Activated CD4-positive, CD25-positive, alpha-beta regulatory T cell (primary cell): ENCODE data around the gene OR8B3.
A peak's percentile ranks its signal among the peaks of the same experiment; 100 is the strongest.
"Not testable (repeated sequence)": the region's sequence is repeated elsewhere in the genome, so short reads cannot be mapped to it uniquely, and the experiment has no call there.

ENCODE experiments used
- DNase-seq, 4 experiments: peaks; one replicate each; lab custom pipeline; 2025; lab: John Stamatoyannopoulos, UW

Gene OR8B3

GRCh38 chr11:124398924-124399323 lies at the start of gene OR8B3:
TSS of gene OR8B3 (minus strand) at chr11:124399024. CDS start at chr11:124397351, 1,673 bp downstream.
- DNase-seq: no peak

GRCh38 chr11:124446916-124447315 lies 48.1 kb upstream of the OR8B3 start:
- no peak for DNase-seq

- no peak for DNase-seq
Observed at GRCh38 chr11:124445646-124446150, 46.9 kb upstream of the OR8B3 start, which contains the start of gene OR8B8. TSS of gene OR8B8 (minus strand) at chr11:124445696. CDS start at chr11:124441085, 4,611 bp downstream.

- DNase-seq: no peak
Observed at GRCh38 chr11:124442847-124443246, 44.0 kb upstream of the OR8B3 start.

GRCh38 chr11:124442442-124442841 lies 43.6 kb upstream of the OR8B3 start:
- DNase-seq: no peak

GRCh38 chr11:124441519-124441918 lies 42.7 kb upstream of the OR8B3 start:
- DNase-seq: no peak

GRCh38 chr11:124441081-124441480 lies 42.3 kb upstream of the OR8B3 start:
- no peak for DNase-seq

GRCh38 chr11:124440608-124441007 lies 41.8 kb upstream of the OR8B3 start:
- no peak for DNase-seq

GRCh38 chr11:124434699-124435098 lies 35.9 kb upstream of the OR8B3 start:
- no peak for DNase-seq

- DNase-seq: no peak
Observed at GRCh38 chr11:124429599-124429998, 30.8 kb upstream of the OR8B3 start.

- no peak for DNase-seq
Observed at GRCh38 chr11:124424384-124424921, 25.6 kb upstream of the OR8B3 start, which contains the start of gene OR8B4. TSS of gene OR8B4 (minus strand) at chr11:124424871. CDS start at chr11:124424871, 0 bp downstream.

GRCh38 chr11:124421043-124421442 lies 22.2 kb upstream of the OR8B3 start:
- no peak for DNase-seq

GRCh38 chr11:124415356-124415923 lies 16.6 kb upstream of the OR8B3 start:
- DNase-seq: no peak

- DNase-seq: no peak
Observed at GRCh38 chr11:124409906-124410305, 11.1 kb upstream of the OR8B3 start.

- no peak for DNase-seq
Observed at GRCh38 chr11:124405581-124405980, 6.8 kb upstream of the OR8B3 start.

- not testable (repeated sequence) for DNase-seq
Observed at GRCh38 chr11:124403186-124403585, 4.4 kb upstream of the OR8B3 start.

- DNase-seq: peak in 2 of 4 experiments; percentile 3 to 7
Observed at GRCh38 chr11:124402326-124402922, 3.6 kb upstream of the OR8B3 start.

- DNase-seq: not testable (repeated sequence)
Observed at GRCh38 chr11:124396847-124397246, 2.0 kb downstream of the OR8B3 start.

- no peak for DNase-seq
Observed at GRCh38 chr11:124394408-124394807, 4.4 kb downstream of the OR8B3 start.

GRCh38 chr11:124384399-124384798 lies 14.4 kb downstream of the OR8B3 start, which contains the start of gene OR8B2:
TSS of gene OR8B2 (minus strand) at chr11:124384499. CDS start at chr11:124383343, 1,156 bp downstream.
- DNase-seq: no peak

GRCh38 chr11:124382857-124383256 lies 16.0 kb downstream of the OR8B3 start:
- not testable (repeated sequence) for DNase-seq

- DNase-seq: no peak
Observed at GRCh38 chr11:124380585-124380984, 18.2 kb downstream of the OR8B3 start.

- DNase-seq: no peak
Observed at GRCh38 chr11:124376280-124376679, 22.5 kb downstream of the OR8B3 start.
